ENCODE measurements around the gene DNAJB8. TPM values are rescaled to one million over a fixed set of nuclear protein-coding genes. Genes with fewer than 3 reads are reported as not detected.

DNAJB8 gene
- total RNA-seq, 1 donor from 2014 or later, result not detected

GRCh38 chr3:128418900-128419299 is 47.8 kb downstream of the DNAJB8 start:
- peaks cover 5% of the 10 kb centered on the region for H3K9me3 Mint-ChIP-seq (ENCODE audit: unreplicated experiment)
- H3K27me3 Mint-ChIP-seq (ENCODE audit: unreplicated experiment), result peaks cover 8% of the 10 kb centered on the region
- no peak overlapping the region for H3K4me3 Mint-ChIP-seq (ENCODE audit: unreplicated experiment)
- H3K4me1 Mint-ChIP-seq (ENCODE audit: unreplicated experiment), result peaks cover 11% of the 10 kb centered on the region
- no peak for DNase-seq (ENCODE audit: extremely low spot score, unreplicated experiment)
- TF ChIP-seq CTCF (IDR thresholded peaks at IDR 0.05), result no peak
- peaks cover 7% of the 10 kb centered on the region for H3K36me3 Mint-ChIP-seq (ENCODE audit: unreplicated experiment)
- H3K27ac Mint-ChIP-seq (ENCODE audit: unreplicated experiment), result no peak overlapping the region

- Mint-ChIP-seq H3K36me3 (ENCODE audit: unreplicated experiment) (peaks cover 7% of the 10 kb centered on the region), H3K4me1 (ENCODE audit: unreplicated experiment) (peaks cover 11% of the 10 kb centered on the region), H3K9me3 (ENCODE audit: unreplicated experiment) (peaks cover 5% of the 10 kb centered on the region), H3K27me3 (ENCODE audit: unreplicated experiment) (peaks cover 7% of the 10 kb centered on the region), H3K27ac (ENCODE audit: unreplicated experiment) (no peak overlapping the region), H3K4me3 (ENCODE audit: unreplicated experiment) (no peak overlapping the region)
- no peak for DNase-seq (ENCODE audit: extremely low spot score, unreplicated experiment)
- TF ChIP-seq CTCF (IDR thresholded peaks at IDR 0.05), result no peak
Measured at GRCh38 chr3:128416578-128417211, 50.0 kb downstream of the DNAJB8 start.

DNA sequence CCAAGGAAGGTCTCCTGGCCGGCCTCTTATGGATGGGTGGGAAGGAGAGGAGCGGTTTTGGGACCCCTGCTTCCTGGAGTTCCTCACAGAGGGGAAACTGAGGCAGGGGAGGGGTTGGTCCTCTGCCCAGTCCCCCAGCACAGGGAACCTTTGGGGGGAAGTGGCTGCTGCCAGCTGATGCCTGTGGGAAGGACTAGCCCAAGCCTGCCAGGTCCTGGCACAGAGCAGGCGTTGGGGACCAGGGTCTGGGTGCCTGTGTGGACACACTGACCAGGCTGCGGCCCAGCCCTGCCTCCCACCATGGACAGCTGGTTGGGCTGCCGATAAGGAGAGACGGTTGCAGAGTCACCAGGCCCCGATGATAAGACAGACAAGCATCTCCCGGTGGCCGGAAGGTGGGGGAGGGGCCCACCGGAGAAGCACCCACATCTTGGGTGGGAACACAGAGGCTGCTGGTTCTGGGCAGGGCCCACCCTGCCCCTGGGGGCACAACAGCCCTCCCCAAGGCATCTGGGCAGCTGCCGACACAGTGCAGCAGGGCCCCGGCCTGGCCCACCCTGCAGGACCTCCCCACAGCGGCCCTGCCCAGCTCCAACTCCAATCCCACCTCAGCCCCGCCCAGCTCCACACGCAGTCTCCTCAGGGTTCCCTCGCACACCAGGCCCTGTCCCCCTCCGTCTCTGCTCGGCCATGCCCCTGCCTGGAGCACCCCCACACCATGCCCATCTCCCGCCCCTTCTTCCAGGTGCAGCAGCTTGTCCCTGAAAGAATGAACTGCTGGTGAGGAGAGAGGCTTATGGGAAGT is 50.7 kb downstream of the DNAJB8 start:
- no peak for TF ChIP-seq CTCF (IDR thresholded peaks at IDR 0.05)
- H3K4me3 Mint-ChIP-seq (ENCODE audit: unreplicated experiment), result no peak overlapping the region
- DNase-seq (ENCODE audit: extremely low spot score, unreplicated experiment), result no peak

DNA sequence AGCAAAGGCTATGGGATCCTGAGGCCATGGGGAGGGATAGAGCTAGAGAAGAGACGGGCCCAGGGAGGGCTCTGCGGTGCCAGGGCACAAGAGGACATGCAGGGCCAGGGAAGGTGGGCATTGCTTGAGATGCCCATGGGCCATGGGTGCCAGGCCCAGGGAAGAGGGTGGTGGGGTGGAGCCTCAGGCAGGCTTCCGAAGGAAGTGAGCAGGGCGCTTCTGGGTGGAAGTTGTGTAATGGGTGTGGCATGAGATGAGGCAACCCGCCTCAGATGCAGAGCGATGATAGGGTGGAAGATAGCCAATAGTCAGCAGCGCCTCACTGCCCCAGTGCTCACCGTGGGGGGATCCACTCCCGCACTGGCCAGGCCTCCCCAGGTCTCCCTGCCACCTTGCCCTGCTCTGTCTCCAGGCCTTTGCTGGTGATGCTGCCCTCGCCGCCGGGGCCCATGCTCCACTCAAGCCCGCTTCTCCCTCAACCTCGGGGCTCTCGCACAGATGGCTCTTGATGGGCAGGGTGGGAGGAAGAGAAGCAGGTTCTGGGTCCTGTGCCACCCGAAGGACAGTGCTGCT is 51.4 kb downstream of the DNAJB8 start:
- TF ChIP-seq CTCF (IDR thresholded peaks at IDR 0.05), result no peak
- Mint-ChIP-seq H3K4me3 (ENCODE audit: unreplicated experiment) (no peak overlapping the region), H3K9me3 (ENCODE audit: unreplicated experiment) (peaks cover 5% of the 10 kb centered on the region), H3K4me1 (ENCODE audit: unreplicated experiment) (peaks cover 11% of the 10 kb centered on the region), H3K27ac (ENCODE audit: unreplicated experiment) (no peak overlapping the region), H3K27me3 (ENCODE audit: unreplicated experiment) (peaks cover 7% of the 10 kb centered on the region), H3K36me3 (ENCODE audit: unreplicated experiment) (peaks cover 7% of the 10 kb centered on the region)
- no peak for DNase-seq (ENCODE audit: extremely low spot score, unreplicated experiment)

More for the DNA sequence above, 50.7 kb downstream of the DNAJB8 start:
- Mint-ChIP-seq H3K9me3 (ENCODE audit: unreplicated experiment) (peaks cover 5% of the 10 kb centered on the region), H3K27ac (ENCODE audit: unreplicated experiment) (no peak overlapping the region), H3K27me3 (ENCODE audit: unreplicated experiment) (peaks cover 7% of the 10 kb centered on the region), H3K36me3 (ENCODE audit: unreplicated experiment) (peaks cover 7% of the 10 kb centered on the region), H3K4me1 (ENCODE audit: unreplicated experiment) (peaks cover 11% of the 10 kb centered on the region)
